ENCODE measurements around the gene C7. TPM values are rescaled to one million over a fixed set of nuclear protein-coding genes. Genes with fewer than 3 reads are reported as not detected.

The C7 gene
- total RNA-seq, 1 experiment from 2014 or later = not detected

DNA sequence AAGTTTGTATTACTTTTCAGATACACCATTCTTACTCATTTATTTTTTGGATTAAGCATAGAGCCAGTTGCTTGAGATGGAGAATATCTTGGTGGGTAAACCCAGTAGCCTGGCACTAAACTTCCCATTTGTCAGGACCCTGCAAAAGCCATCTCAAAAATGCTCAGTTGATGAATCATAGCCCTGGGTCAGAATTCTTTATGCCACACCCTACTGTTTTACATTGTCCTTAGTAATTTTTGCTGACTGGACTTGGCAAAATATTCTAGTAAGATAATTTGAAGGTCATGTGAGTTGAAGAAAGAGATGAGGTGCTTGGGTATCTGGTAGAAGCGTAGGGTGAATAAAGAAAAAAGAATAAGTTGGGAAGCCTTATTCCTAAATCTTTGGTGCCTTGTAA is 50.7 kb downstream of the C7 start:
- no peak for DNase-seq
- no TSS peak for BruUV-seq (replicated peaks)
- H3K4me3 Mint-ChIP-seq (ENCODE audit: low read depth, unreplicated experiment) = no peak overlapping the region
- no peak overlapping the region for H3K27ac Mint-ChIP-seq (ENCODE audit: unreplicated experiment)
- H3K27me3 Mint-ChIP-seq (ENCODE audit: unreplicated experiment) = no peaks in the 10 kb centered on the region
- H3K9me3 Mint-ChIP-seq (ENCODE audit: low read depth, unreplicated experiment) = no peaks in the 10 kb centered on the region
- TF ChIP-seq, protein P1, sequence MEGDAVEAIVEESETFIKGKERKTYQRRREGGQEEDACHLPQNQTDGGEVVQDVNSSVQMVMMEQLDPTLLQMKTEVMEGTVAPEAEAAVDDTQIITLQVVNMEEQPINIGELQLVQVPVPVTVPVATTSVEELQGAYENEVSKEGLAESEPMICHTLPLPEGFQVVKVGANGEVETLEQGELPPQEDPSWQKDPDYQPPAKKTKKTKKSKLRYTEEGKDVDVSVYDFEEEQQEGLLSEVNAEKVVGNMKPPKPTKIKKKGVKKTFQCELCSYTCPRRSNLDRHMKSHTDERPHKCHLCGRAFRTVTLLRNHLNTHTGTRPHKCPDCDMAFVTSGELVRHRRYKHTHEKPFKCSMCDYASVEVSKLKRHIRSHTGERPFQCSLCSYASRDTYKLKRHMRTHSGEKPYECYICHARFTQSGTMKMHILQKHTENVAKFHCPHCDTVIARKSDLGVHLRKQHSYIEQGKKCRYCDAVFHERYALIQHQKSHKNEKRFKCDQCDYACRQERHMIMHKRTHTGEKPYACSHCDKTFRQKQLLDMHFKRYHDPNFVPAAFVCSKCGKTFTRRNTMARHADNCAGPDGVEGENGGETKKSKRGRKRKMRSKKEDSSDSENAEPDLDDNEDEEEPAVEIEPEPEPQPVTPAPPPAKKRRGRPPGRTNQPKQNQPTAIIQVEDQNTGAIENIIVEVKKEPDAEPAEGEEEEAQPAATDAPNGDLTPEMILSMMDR (IDR thresholded peaks at IDR 0.05; ENCODE audit: unreplicated experiment) = no peak
- no peaks in the 10 kb centered on the region for H3K4me1 Mint-ChIP-seq (ENCODE audit: low read depth, unreplicated experiment)
- CTCF ChIA-PET = no interaction called here
- intact Hi-C loops (cut with micrococcal nuclease; ENCODE audit: unreplicated experiment) = no loop called here
- H3K36me3 Mint-ChIP-seq (ENCODE audit: insufficient read depth, unreplicated experiment) = no peaks in the 10 kb centered on the region

DNA sequence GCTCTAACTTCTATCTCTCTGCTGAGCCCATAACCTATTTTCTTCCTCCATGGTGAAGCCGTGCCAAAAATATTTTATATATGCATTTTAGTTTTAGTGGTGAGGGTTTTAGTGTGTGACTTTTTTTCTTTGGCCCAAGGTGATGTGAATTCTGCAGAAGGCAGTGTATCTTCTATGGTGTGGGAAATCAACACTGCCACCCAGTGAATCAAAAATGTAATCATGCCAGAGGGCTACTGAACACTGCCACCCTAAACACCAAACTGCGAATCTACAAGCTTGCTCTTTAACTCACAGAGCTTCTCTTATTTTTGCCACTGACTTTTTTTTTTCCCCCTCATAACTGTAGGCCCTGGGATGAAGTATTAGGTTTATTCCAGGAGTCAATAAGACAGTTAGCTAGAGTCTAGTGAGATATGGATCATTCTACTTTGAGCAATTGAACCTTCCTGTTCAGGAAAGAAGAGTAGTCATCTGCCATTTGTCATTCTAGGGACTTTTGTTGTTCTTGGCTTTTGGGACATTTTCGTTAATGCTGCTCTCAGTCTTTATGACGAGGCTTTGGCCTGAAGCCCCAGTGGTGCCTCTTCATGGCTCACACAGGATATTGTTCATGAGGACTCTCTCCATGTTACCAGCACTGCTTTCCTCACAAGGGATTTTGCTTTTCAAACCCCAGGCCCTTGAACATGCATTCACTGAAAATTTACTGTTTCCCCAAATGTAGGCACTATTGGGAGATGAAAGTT is 53.1 kb downstream of the C7 start:
- Mint-ChIP-seq H3K27ac (ENCODE audit: unreplicated experiment) (no peak overlapping the region), H3K9me3 (ENCODE audit: low read depth, unreplicated experiment) (no peaks in the 10 kb centered on the region), H3K27me3 (ENCODE audit: unreplicated experiment) (no peaks in the 10 kb centered on the region), H3K36me3 (ENCODE audit: insufficient read depth, unreplicated experiment) (no peaks in the 10 kb centered on the region), H3K4me3 (ENCODE audit: low read depth, unreplicated experiment) (no peak overlapping the region), H3K4me1 (ENCODE audit: low read depth, unreplicated experiment) (no peaks in the 10 kb centered on the region)
- DNase-seq = no peak
- no TSS peak for BruUV-seq (replicated peaks)
- CTCF ChIA-PET = no interaction called here
- intact Hi-C loops (cut with micrococcal nuclease; ENCODE audit: unreplicated experiment) = no loop called here
- TF ChIP-seq, protein P1 (IDR thresholded peaks at IDR 0.05; ENCODE audit: unreplicated experiment) = no peak

DNA sequence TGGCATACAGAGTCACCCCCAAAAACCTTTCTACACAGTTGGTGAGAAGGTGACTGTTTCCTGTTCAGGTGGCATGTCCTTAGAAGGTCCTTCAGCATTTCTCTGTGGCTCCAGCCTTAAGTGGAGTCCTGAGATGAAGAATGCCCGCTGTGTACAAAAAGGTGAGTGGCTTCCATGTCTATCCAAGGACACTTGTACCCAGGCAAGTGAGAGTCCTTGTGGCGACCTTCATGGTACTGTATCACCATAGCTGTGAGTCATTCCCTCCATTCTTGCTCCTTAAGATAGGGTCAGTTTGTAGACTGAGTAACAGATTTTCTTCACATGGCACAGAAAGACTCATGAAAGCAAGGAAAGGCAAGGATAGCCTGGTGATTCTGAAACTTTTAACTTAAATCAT is 63.1 kb downstream of the C7 start:
- intact Hi-C loops (cut with micrococcal nuclease; ENCODE audit: unreplicated experiment) = no loop called here
- no peaks in the 10 kb centered on the region for H3K36me3 Mint-ChIP-seq (ENCODE audit: insufficient read depth, unreplicated experiment)
- DNase-seq = no peak
- BruUV-seq (replicated peaks) = no TSS peak
- no peaks in the 10 kb centered on the region for H3K4me1 Mint-ChIP-seq (ENCODE audit: low read depth, unreplicated experiment)
- CTCF ChIA-PET = no interaction called here
- no peak overlapping the region for H3K4me3 Mint-ChIP-seq (ENCODE audit: low read depth, unreplicated experiment)
- no peak overlapping the region for H3K27ac Mint-ChIP-seq (ENCODE audit: unreplicated experiment)
- TF ChIP-seq, protein P1 (IDR thresholded peaks at IDR 0.05; ENCODE audit: unreplicated experiment) = no peak
- H3K9me3 Mint-ChIP-seq (ENCODE audit: low read depth, unreplicated experiment) = no peaks in the 10 kb centered on the region
- H3K27me3 Mint-ChIP-seq (ENCODE audit: unreplicated experiment) = no peaks in the 10 kb centered on the region

DNA sequence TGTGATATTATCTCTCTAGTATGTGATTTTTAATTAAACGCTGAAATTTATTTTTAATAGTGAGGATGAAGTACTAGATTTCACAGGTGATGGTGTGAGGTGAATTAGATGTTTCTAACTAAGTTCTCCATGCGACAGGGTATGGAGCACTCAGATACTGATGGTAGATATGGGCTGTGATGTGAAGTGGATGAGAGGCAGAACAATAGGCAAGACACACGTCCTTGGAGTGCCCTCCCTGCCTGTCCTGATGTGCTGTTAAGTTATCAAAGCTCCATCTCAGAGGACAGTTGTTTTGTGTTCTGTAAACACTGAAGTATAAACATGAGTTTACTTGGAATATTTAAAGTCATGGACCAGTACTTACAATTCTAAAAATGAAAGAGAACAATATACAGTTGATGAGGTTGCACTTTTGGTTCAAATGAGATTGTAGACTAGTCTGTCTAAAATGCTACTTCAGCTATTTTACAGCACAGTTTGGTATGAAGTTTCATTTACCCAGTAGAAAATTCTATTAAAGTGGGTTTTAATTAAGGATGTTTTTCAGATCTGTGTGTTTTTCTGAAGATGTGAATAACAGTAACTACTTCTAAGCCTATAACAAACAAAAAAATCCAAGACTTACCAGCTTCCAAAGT is 64.2 kb downstream of the C7 start:
- DNase-seq = no peak
- H3K4me1 Mint-ChIP-seq (ENCODE audit: low read depth, unreplicated experiment) = no peaks in the 10 kb centered on the region
- no peaks in the 10 kb centered on the region for H3K36me3 Mint-ChIP-seq (ENCODE audit: insufficient read depth, unreplicated experiment)
- intact Hi-C loops (cut with micrococcal nuclease; ENCODE audit: unreplicated experiment) = no loop called here
- BruUV-seq (replicated peaks) = no TSS peak
- no peaks in the 10 kb centered on the region for H3K9me3 Mint-ChIP-seq (ENCODE audit: low read depth, unreplicated experiment)
- TF ChIP-seq, protein P1 (IDR thresholded peaks at IDR 0.05; ENCODE audit: unreplicated experiment) = no peak
- no peak overlapping the region for H3K27ac Mint-ChIP-seq (ENCODE audit: unreplicated experiment)
- no peak overlapping the region for H3K4me3 Mint-ChIP-seq (ENCODE audit: low read depth, unreplicated experiment)
- H3K27me3 Mint-ChIP-seq (ENCODE audit: unreplicated experiment) = no peaks in the 10 kb centered on the region
- CTCF ChIA-PET = no interaction called here
